ENCODE results near the gene CELSR1. TPM values are rescaled to one million over a fixed set of nuclear protein-coding genes. Genes with fewer than 3 reads are reported as not detected.

The CELSR1 gene
- total and polyA plus RNA-seq, 2 donors (not counting 1 experiment from before 2014, with no cell fraction given) = 30.2 to 34.8 TPM

DNA sequence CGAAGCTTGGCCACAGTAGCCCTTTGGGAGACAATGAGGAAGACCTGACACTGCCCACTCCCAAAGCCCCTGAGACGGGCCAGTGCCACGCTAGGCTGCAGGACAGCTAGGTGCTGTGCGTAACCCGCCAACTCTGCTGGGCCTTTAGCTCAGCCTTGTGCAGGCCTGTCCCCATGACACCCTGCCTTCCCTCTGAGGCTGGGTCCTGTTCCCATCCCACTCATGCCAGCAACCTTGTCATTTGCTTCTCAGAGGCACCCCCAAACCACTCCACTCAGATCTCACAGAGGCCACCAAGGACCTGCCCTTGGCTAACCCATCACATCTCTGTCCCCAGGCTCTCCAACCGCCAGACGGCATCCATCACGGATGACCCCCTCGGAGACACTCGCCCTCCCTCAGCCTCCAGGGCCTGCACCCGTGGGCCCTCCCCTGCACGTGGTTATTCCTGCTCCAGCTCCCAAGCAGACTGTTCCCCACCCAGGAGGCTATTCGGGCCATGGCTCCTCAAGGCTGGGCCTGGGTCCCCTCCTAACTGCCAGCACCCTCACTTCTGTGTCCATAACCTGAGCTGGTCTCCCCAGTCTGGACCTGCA lies 11.1 kb downstream of the CELSR1 start:
- Histone ChIP-seq H3K4me2 (replicated peaks; ENCODE audit: low read depth, low read length, poor library complexity, severe bottlenecking) (no peak overlapping the region), H3K9ac (ENCODE audit: low read length) (no peak overlapping the region), H4K20me1 (ENCODE audit: control insufficient read depth, insufficient read depth, low read length, poor library complexity, severe bottlenecking) (no peaks in the 10 kb centered on the region), H2AFZ (ENCODE audit: insufficient read depth, low read depth, low read length, poor library complexity, severe bottlenecking) (no peak overlapping the region), H3K79me2 (ENCODE audit: control insufficient read depth, insufficient read depth, low read length) (no peaks in the 10 kb centered on the region), H3K4me1 (ENCODE audit: control insufficient read depth in 2 of 2, insufficient read depth in 2 of 2, low read length in 2 of 2) (no peaks in the 10 kb centered on the region), H3K4me3 (ENCODE audit: control extremely low read depth in 1 of 5, extremely low read depth in 1 of 5, insufficient read depth in 1 of 5, low read depth in 2 of 5, low read length in 4 of 5) (no peak overlapping the region), H3K36me3 (replicated peaks in 1 of 2; ENCODE audit: control extremely low read depth in 1 of 2, control insufficient read depth in 1 of 2, extremely low read depth in 1 of 2, insufficient read depth in 2 of 2, low read length in 1 of 2) (no peaks in the 10 kb centered on the region), H3K27ac (ENCODE audit: low read length in 2 of 2) (no peak overlapping the region), H3K9me3 (ENCODE audit: control extremely low read depth in 1 of 3, control insufficient read depth in 2 of 3, insufficient read depth in 1 of 3, low read length in 2 of 3) (no peaks in the 10 kb centered on the region), H3K27me3 (replicated peaks in 1 of 4; ENCODE audit: control extremely low read depth in 1 of 4, control insufficient read depth in 3 of 4, insufficient read depth in 4 of 4, low read length in 3 of 4) (peaks cover 0 to 7% (median 0%) of the 10 kb centered on the region in 4 experiments)
- peaks cover 22% of the 10 kb centered on the region for H3K27me3 Mint-ChIP-seq
- DNase-seq (no peak), ATAC-seq (ENCODE audit: low read depth) (no peak)
- ChIA-PET CTCF (interaction anchor here (1.7 kb wide), 1 partner anchor 159 kb away, joined by 4 read pairs; no protein-coding TSS in a partner anchor), POLR2A (no interaction called here)
- WGBS (ENCODE audit: insufficient coverage) = 92% methylated on average over 13 of the region's 13 CpGs
- H3K4me1 Mint-ChIP-seq = no peaks in the 10 kb centered on the region
- TF ChIP-seq, protein P1, sequence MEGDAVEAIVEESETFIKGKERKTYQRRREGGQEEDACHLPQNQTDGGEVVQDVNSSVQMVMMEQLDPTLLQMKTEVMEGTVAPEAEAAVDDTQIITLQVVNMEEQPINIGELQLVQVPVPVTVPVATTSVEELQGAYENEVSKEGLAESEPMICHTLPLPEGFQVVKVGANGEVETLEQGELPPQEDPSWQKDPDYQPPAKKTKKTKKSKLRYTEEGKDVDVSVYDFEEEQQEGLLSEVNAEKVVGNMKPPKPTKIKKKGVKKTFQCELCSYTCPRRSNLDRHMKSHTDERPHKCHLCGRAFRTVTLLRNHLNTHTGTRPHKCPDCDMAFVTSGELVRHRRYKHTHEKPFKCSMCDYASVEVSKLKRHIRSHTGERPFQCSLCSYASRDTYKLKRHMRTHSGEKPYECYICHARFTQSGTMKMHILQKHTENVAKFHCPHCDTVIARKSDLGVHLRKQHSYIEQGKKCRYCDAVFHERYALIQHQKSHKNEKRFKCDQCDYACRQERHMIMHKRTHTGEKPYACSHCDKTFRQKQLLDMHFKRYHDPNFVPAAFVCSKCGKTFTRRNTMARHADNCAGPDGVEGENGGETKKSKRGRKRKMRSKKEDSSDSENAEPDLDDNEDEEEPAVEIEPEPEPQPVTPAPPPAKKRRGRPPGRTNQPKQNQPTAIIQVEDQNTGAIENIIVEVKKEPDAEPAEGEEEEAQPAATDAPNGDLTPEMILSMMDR (IDR thresholded peaks at IDR 0.05) = no peak
- no peak for TF ChIP-seq EZH2 (IDR thresholded peaks at IDR 0.05; ENCODE audit: borderline replicate concordance, insufficient read depth, low read depth, low read length, poor library complexity, severe bottlenecking)
- no peak overlapping the region for H3K4me3 Mint-ChIP-seq
- no peaks in the 10 kb centered on the region for H3K9me3 Mint-ChIP-seq (ENCODE audit: insufficient read depth)
- intact Hi-C loops (cut with micrococcal nuclease) = no loop called here
- H3K27ac Mint-ChIP-seq = no peak overlapping the region

DNA sequence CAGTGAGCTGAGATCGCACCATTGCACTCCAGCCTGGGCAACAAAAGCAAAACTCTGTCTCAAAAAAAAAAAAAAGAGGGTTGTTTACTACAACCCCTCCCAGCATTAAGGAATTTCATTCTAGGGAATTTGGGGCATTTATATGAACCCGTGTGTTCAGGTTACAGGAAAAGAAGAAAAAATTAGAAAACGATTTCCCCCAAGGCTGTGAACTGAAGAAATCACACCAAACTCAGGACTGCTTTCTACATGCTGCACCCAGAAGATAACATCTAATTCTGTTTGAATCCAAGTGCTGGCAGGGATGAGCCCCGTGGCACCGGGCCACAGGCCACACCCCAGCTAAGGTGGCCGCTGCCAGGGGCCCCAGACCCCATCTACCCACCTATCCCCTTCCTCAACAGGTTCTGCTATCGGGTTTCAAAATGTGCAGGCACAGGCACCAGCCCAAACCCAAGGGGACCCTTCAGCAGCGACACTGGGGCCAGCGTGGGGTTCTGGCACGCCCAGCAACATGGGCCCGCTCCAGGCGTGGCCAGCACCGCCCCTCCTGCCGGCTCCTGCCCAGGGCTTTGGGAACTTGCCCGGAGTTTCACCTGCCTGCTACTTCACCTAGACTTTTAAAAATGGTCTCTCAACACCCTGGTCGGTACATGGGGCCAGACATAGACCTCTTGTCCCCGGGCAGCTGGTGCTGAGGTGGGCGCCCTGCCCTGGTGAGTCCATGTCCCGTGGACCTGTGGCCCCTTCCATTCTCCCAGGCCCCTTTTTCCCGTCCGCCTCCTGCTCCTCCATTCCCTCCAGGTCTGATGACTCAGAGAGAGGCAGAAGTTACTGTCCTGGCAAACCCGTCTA lies 11.8 kb downstream of the CELSR1 start:
- ATAC-seq (ENCODE audit: low read depth) (no peak), DNase-seq (no peak)
- Histone ChIP-seq H2AFZ (ENCODE audit: insufficient read depth, low read depth, low read length, poor library complexity, severe bottlenecking) (no peak overlapping the region), H3K36me3 (replicated peaks in 1 of 2; ENCODE audit: control extremely low read depth in 1 of 2, control insufficient read depth in 1 of 2, extremely low read depth in 1 of 2, insufficient read depth in 2 of 2, low read length in 1 of 2) (no peaks in the 10 kb centered on the region), H4K20me1 (ENCODE audit: control insufficient read depth, insufficient read depth, low read length, poor library complexity, severe bottlenecking) (no peaks in the 10 kb centered on the region), H3K27me3 (replicated peaks in 1 of 4; ENCODE audit: control extremely low read depth in 1 of 4, control insufficient read depth in 3 of 4, insufficient read depth in 4 of 4, low read length in 3 of 4) (peaks cover 0 to 7% (median 0%) of the 10 kb centered on the region in 4 experiments), H3K4me2 (replicated peaks; ENCODE audit: low read depth, low read length, poor library complexity, severe bottlenecking) (no peak overlapping the region), H3K79me2 (ENCODE audit: control insufficient read depth, insufficient read depth, low read length) (no peaks in the 10 kb centered on the region), H3K4me3 (ENCODE audit: control extremely low read depth in 1 of 5, extremely low read depth in 1 of 5, insufficient read depth in 1 of 5, low read depth in 2 of 5, low read length in 4 of 5) (no peak overlapping the region), H3K9me3 (ENCODE audit: control extremely low read depth in 1 of 3, control insufficient read depth in 2 of 3, insufficient read depth in 1 of 3, low read length in 2 of 3) (no peaks in the 10 kb centered on the region), H3K4me1 (ENCODE audit: control insufficient read depth in 2 of 2, insufficient read depth in 2 of 2, low read length in 2 of 2) (no peaks in the 10 kb centered on the region), H3K9ac (ENCODE audit: low read length) (no peak overlapping the region), H3K27ac (ENCODE audit: low read length in 2 of 2) (no peak overlapping the region)
- Mint-ChIP-seq H3K9me3 (ENCODE audit: insufficient read depth) (no peaks in the 10 kb centered on the region), H3K4me1 (no peaks in the 10 kb centered on the region), H3K27me3 (peaks cover 22% of the 10 kb centered on the region), H3K27ac (no peak overlapping the region), H3K4me3 (no peak overlapping the region)
- CTCF ChIA-PET = no interaction called here
- no peak for TF ChIP-seq EZH2 (IDR thresholded peaks at IDR 0.05; ENCODE audit: borderline replicate concordance, insufficient read depth, low read depth, low read length, poor library complexity, severe bottlenecking)
- TF ChIP-seq, protein P1 (IDR thresholded peaks at IDR 0.05) = no peak
- POLR2A ChIA-PET = no interaction called here
- intact Hi-C loops (cut with micrococcal nuclease) = no loop called here
- WGBS (ENCODE audit: insufficient coverage) = 85% methylated on average over 20 of the region's 22 CpGs
